CD4-positive, alpha-beta T cell (primary cell): ENCODE measurements around the gene PPM1H. TPM values are rescaled to one million over a fixed set of nuclear protein-coding genes. Genes with fewer than 3 reads are reported as not detected.

Experiments
- ATAC-seq: fragments of 200-7000 bp; cut with Tn5 transposase; one replicate; pipeline ENCODE4 v1.10.0; 2022; ENCODE audit warnings: mild to moderate bottlenecking; ENCODE audit not compliant: poor library complexity
- CTCF ChIA-PET: fragments of 350-600 bp; sonication (Branson Sonifier 250); formaldehyde crosslinking; loops from one replicate; lab custom pipeline; 2021; ENCODE audit warnings: antibody characterized with exemption, inconsistent platforms; lab: Charles Lee
- POLR2A ChIA-PET: fragments of 350-600 bp; sonication (Branson Sonifier 250); formaldehyde crosslinking; loops from one replicate; lab custom pipeline; 2021; ENCODE audit warnings: antibody characterized with exemption, inconsistent platforms; lab: Charles Lee
- DNase-seq, 14 experiments: peaks; one replicate each; pipeline ENCODE4 v3.0.0-alpha.2; 2013 to 2020; ENCODE audit warnings: mixed read lengths in 2 of 14
- H3K27ac ChIP-seq, 2 donors: one replicate each; pipeline versions ENCODE4 v1.5.1 to v1.7.0; 2013; ENCODE audit warnings: low read length in 2 of 2, low read depth in 1 of 2, mild to moderate bottlenecking in 1 of 2
- H3K27me3 ChIP-seq, 2 experiments: 1 replicate in 1 of 2; 2 replicates in 1 of 2; pipeline versions ENCODE4 v1.6.1 to v1.7.0; 2013; ENCODE audit warnings: low read length in 2 of 2, control low read depth in 1 of 2, mild to moderate bottlenecking in 1 of 2, moderate library complexity in 1 of 2; ENCODE audit not compliant: insufficient read depth in 2 of 2, control insufficient read depth in 1 of 2
- H3K36me3 ChIP-seq: one replicate; pipeline ENCODE4 v1.6.1; 2013; ENCODE audit warnings: low read length, control low read depth; ENCODE audit not compliant: insufficient read depth
- H3K4me1 ChIP-seq: one replicate; pipeline ENCODE4 v1.6.1; 2013; ENCODE audit warnings: low read length, control low read depth; ENCODE audit not compliant: insufficient read depth
- H3K4me3 ChIP-seq: one replicate; pipeline ENCODE4 v1.5.1; 2013; ENCODE audit warnings: mild to moderate bottlenecking, low read length, moderate library complexity
- H3K9me3 ChIP-seq, 2 experiments: 1 replicate in 1 of 2; 2 replicates in 1 of 2; pipeline versions ENCODE4 v1.6.1 to v1.7.0; 2013; ENCODE audit warnings: low read length in 2 of 2, mild to moderate bottlenecking in 2 of 2, control low read depth in 1 of 2, moderate library complexity in 1 of 2; ENCODE audit not compliant: control insufficient read depth in 1 of 2, insufficient read depth in 1 of 2
- H3K27ac Mint-ChIP-seq: one replicate; pipeline ENCODE4 v1.8.0; 2020; ENCODE audit warnings: mixed read lengths
- H3K27me3 Mint-ChIP-seq: one replicate; pipeline ENCODE4 v1.8.0; 2021; ENCODE audit warnings: mixed read lengths
- H3K36me3 Mint-ChIP-seq: one replicate; pipeline ENCODE4 v1.8.0; 2021; ENCODE audit warnings: low read depth, mixed read lengths
- H3K4me1 Mint-ChIP-seq: one replicate; pipeline ENCODE4 v1.8.0; 2021; ENCODE audit warnings: low read depth, mixed read lengths
- H3K4me3 Mint-ChIP-seq: one replicate; pipeline ENCODE4 v1.8.0; 2020; ENCODE audit warnings: mild to moderate bottlenecking, mixed read lengths
- H3K9me3 Mint-ChIP-seq: one replicate; pipeline ENCODE4 v1.8.0; 2020; ENCODE audit warnings: mixed read lengths
- CTCF ChIP-seq: fragments of 200-600 bp; IDR thresholded peaks from one replicate; pipeline ENCODE4 v1.8.0; 2022; ENCODE audit warnings: antibody characterized with exemption, mild to moderate bottlenecking
- intact Hi-C, 2 experiments: fragments of 100-400 bp; cut with DNase I in 1 of 2; cut with micrococcal nuclease in 1 of 2; formaldehyde crosslinking; loops; one replicate each; pipeline versions ENCODE4 v1.15.1 to v1.9.0; 2023 to 2025; cut with DNase I, micrococcal nuclease
- total RNA-seq, 174 experiments: library from RNA in 2 of 174; stranded (reverse) in 2 of 174; gene quantifications; one replicate each; pipeline ENCODE4 v1.2.3 and lab custom pipeline; 2021 to 2026

PPM1H gene
- total RNA-seq, 2 experiments from 2014 or later: not detected

DNA sequence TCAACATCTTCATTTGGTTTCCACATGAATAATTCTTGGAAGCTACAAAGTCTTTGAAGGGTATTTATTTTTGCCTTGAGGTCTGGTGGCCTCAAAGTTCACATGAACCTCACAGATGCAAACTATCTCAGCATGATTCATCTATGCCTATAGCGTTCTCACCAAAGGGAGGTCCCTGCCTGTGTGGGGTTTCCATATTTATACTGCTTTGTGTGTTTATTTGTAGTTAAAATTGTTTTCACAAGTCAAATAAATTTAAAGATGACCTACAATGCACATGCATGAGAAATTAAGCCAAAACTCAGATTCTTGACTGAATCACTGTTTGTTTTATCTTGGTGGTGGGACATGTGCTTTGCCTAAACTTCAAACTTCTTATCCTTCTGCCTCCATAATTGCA lies 176.7 kb downstream of the PPM1H start:
- ChIA-PET POLR2A (no interaction called here), CTCF (no interaction called here)
- DNase-seq: no peak

GRCh38 chr12:62757048-62757447 lies 177.9 kb downstream of the PPM1H start:
- Mint-ChIP-seq H3K4me1 (no peaks in the 10 kb centered on the region), H3K36me3 (no peaks in the 10 kb centered on the region), H3K9me3 (no peaks in the 10 kb centered on the region), H3K4me3 (no peak overlapping the region), H3K27me3 (peaks cover 7% of the 10 kb centered on the region), H3K27ac (no peak overlapping the region)
- Histone ChIP-seq H3K27ac (no peak overlapping the region), H3K36me3 (no peaks in the 10 kb centered on the region), H3K4me1 (no peaks in the 10 kb centered on the region), H3K4me3 (no peak overlapping the region), H3K27me3 (no peaks in the 10 kb centered on the region), H3K9me3 (no peaks in the 10 kb centered on the region)
- intact Hi-C loops: no loop called here
- DNase-seq (no peak), ATAC-seq (no peak)
- no peak for TF ChIP-seq CTCF
- POLR2A ChIA-PET: no interaction called here
- CTCF ChIA-PET: no interaction called here

More for the DNA sequence above, 176.7 kb downstream of the PPM1H start:
- Histone ChIP-seq H3K4me3 (no peak overlapping the region), H3K27me3 (no peaks in the 10 kb centered on the region), H3K27ac (no peak overlapping the region), H3K9me3 (no peaks in the 10 kb centered on the region), H3K4me1 (no peaks in the 10 kb centered on the region), H3K36me3 (no peaks in the 10 kb centered on the region)
- no peak overlapping the region for H3K27ac Mint-ChIP-seq
- H3K36me3 Mint-ChIP-seq: no peaks in the 10 kb centered on the region
- no peak for ATAC-seq
- peaks cover 7% of the 10 kb centered on the region for H3K27me3 Mint-ChIP-seq
- no peak for TF ChIP-seq CTCF
- H3K4me1 Mint-ChIP-seq: no peaks in the 10 kb centered on the region
- no peaks in the 10 kb centered on the region for H3K9me3 Mint-ChIP-seq
- intact Hi-C loops: no loop called here
- H3K4me3 Mint-ChIP-seq: no peak overlapping the region

GRCh38 chr12:62754706-62755105 lies 180.2 kb downstream of the PPM1H start:
- no peaks in the 10 kb centered on the region for H3K36me3 Mint-ChIP-seq
- POLR2A ChIA-PET: no interaction called here
- no peak for DNase-seq
- Histone ChIP-seq H3K36me3 (no peaks in the 10 kb centered on the region), H3K4me1 (no peaks in the 10 kb centered on the region), H3K27ac (no peak overlapping the region), H3K4me3 (no peak overlapping the region), H3K9me3 (no peaks in the 10 kb centered on the region), H3K27me3 (no peaks in the 10 kb centered on the region)
- intact Hi-C loops: no loop called here
- H3K27me3 Mint-ChIP-seq: peaks cover 12% of the 10 kb centered on the region
- CTCF ChIA-PET: no interaction called here
- H3K4me3 Mint-ChIP-seq: no peak overlapping the region
- no peak for ATAC-seq
- no peak overlapping the region for H3K27ac Mint-ChIP-seq
- TF ChIP-seq CTCF: no peak
- H3K9me3 Mint-ChIP-seq: no peaks in the 10 kb centered on the region
- H3K4me1 Mint-ChIP-seq: no peaks in the 10 kb centered on the region
